Omental fat pad (tissue), 4 donors: ENCODE results near the gene PRR20C. TPM values are rescaled to one million over a fixed set of nuclear protein-coding genes. Genes with fewer than 3 reads are reported as not detected.
"Not testable (repeated sequence)": the region's sequence is repeated elsewhere in the genome, so short reads cannot be mapped to it uniquely, and the experiment has no call there.

ENCODE experiments used
- ATAC-seq: fragments of 150-250 bp; one replicate; pipeline ENCODE4 v1.9.1; 2016; ENCODE audit warnings: mild to moderate bottlenecking, moderate library complexity; ENCODE audit not compliant: low FRiP score
- DNase-seq: peaks from one replicate; pipeline ENCODE4 v3.0.0-alpha.2; 2019; ENCODE audit warnings: low spot score
- CTCF ChIP-seq, 3 donors: fragments of 450-650 bp; IDR thresholded peaks; one replicate each; pipeline ENCODE4 v1.5.1; 2016 to 2017; ENCODE audit warnings: antibody characterized with exemption in 3 of 3, mild to moderate bottlenecking in 3 of 3, moderate library complexity in 2 of 3
- total RNA-seq, 4 donors: library from RNA; depleted of rRNA; stranded (reverse); fragments of >200 nt; gene quantifications; one replicate each; pipeline ENCODE4 v1.1.0, GENCODE V29; 2016

Gene PRR20C
- total RNA-seq: not detected

- DNase-seq, ATAC-seq: not testable (repeated sequence)
Observed at GRCh38 chr13:57153761-57154160, at the start of gene PRR20C. Gene PRR20C, plus strand, starts transcription at chr13:57154061. Its CDS starts 387 bp downstream, at chr13:57154448.

- TF ChIP-seq CTCF (IDR thresholded peaks at IDR 0.05): no peak
- ATAC-seq (no peak), DNase-seq (no peak)
Observed at GRCh38 chr13:57114945-57115344, 38.9 kb upstream of the PRR20C start.

GRCh38 chr13:57123681-57124080 lies 30.2 kb upstream of the PRR20C start:
- TF ChIP-seq CTCF (IDR thresholded peaks at IDR 0.05): no peak
- no peak for ATAC-seq
- DNase-seq: no peak

- TF ChIP-seq CTCF (IDR thresholded peaks at IDR 0.05): no peak
- DNase-seq: no peak
- no peak for ATAC-seq
Observed at GRCh38 chr13:57128909-57129308, 25.0 kb upstream of the PRR20C start.

GRCh38 chr13:57136093-57136492 lies 17.8 kb upstream of the PRR20C start:
- TF ChIP-seq CTCF (IDR thresholded peaks at IDR 0.05): no peak
- ATAC-seq (no peak), DNase-seq (no peak)

GRCh38 chr13:57137585-57137984 lies 16.3 kb upstream of the PRR20C start:
- no peak for ATAC-seq
- no peak for TF ChIP-seq CTCF (IDR thresholded peaks at IDR 0.05)
- no peak for DNase-seq

GRCh38 chr13:57138988-57139387 lies 14.9 kb upstream of the PRR20C start:
- DNase-seq (no peak), ATAC-seq (no peak)
- no peak for TF ChIP-seq CTCF (IDR thresholded peaks at IDR 0.05)

GRCh38 chr13:57139781-57140180 lies 14.1 kb upstream of the PRR20C start:
- ATAC-seq, DNase-seq: not testable (repeated sequence)

- ATAC-seq, DNase-seq: not testable (repeated sequence)
Observed at GRCh38 chr13:57140235-57140968, 13.5 kb upstream of the PRR20C start, which contains the start of gene PRR20A. Gene PRR20A, plus strand, starts transcription at chr13:57140918. Its CDS starts 387 bp downstream, at chr13:57141305.

GRCh38 chr13:57147188-57147587 lies 6.7 kb upstream of the PRR20C start, which contains the start of gene PRR20B:
Gene PRR20B, plus strand, starts transcription at chr13:57147488. Its CDS starts 387 bp downstream, at chr13:57147875.
- not testable (repeated sequence) for DNase-seq, ATAC-seq

GRCh38 chr13:57148106-57148505 lies 5.8 kb upstream of the PRR20C start:
- not testable (repeated sequence) for ATAC-seq, DNase-seq

GRCh38 chr13:57160332-57160731 lies 6.5 kb downstream of the PRR20C start, which contains the start of gene PRR20D:
Gene PRR20D, plus strand, starts transcription at chr13:57160632. Its CDS starts 387 bp downstream, at chr13:57161019.
- not testable (repeated sequence) for DNase-seq

More at GRCh38 chr13:57160332-57160731, 6.5 kb downstream of the PRR20C start, which contains the start of gene PRR20D:
- not testable (repeated sequence) for ATAC-seq
